ENCODE measurements around the gene TRAF3IP1. TPM values are rescaled to one million over a fixed set of nuclear protein-coding genes. Genes with fewer than 3 reads are reported as not detected.
"Not testable (repeated sequence)": the region's sequence is repeated elsewhere in the genome, so short reads cannot be mapped to it uniquely, and the experiment has no call there.

Gene TRAF3IP1
- total and polyA plus RNA-seq, 2 of the 13 experiments (the other 11 are each of a cell fraction or from before 2014, with no cell fraction given): 4.1 to 12.9 TPM

- H2AFZ ChIP-seq (ENCODE audit: low read length): no peak overlapping the region
- no peak overlapping the region for H3K4me2 ChIP-seq (ENCODE audit: low read depth, low read length)
- no peak for DNase-seq (ENCODE audit: low spot score)
- 97% methylated on average over 6 of the region's 6 CpGs for WGBS (ENCODE audit: low lambda C conversion rate)
- H3K4me3 ChIP-seq (replicated peaks in 1 of 3; ENCODE audit: insufficient read depth in 1 of 3, low read depth in 2 of 3, low read length in 3 of 3): no peak overlapping the region
- H3K27ac ChIP-seq (ENCODE audit: extremely low read length, insufficient read depth, low read length): no peak overlapping the region
- ChIA-PET CTCF (ENCODE audit: low intra/inter-chr PET ratio, low total read pairs) (no interaction called here), POLR2A (no interaction called here)
- H3K27me3 ChIP-seq (ENCODE audit: control insufficient read depth in 1 of 2, insufficient read depth in 2 of 2, low read length in 2 of 2): no peaks in the 10 kb centered on the region
- no peaks in the 10 kb centered on the region for H3K79me2 ChIP-seq (ENCODE audit: insufficient read depth, low read length)
- no peaks in the 10 kb centered on the region for H3K4me1 ChIP-seq (ENCODE audit: insufficient read depth, low read length)
- H3K9me3 ChIP-seq (ENCODE audit: low read length): no peaks in the 10 kb centered on the region
- no peak for FAIRE-seq
- TF ChIP-seq HOXA7 (CRISPR knock-in tag; IDR thresholded peaks at IDR 0.05) (no peak), JUNB (CRISPR knock-in tag; IDR thresholded peaks at IDR 0.05; ENCODE audit: borderline replicate concordance) (no peak), TBP (CRISPR knock-in tag; IDR thresholded peaks at IDR 0.05) (no peak), ZNF142 (CRISPR knock-in tag; IDR thresholded peaks at IDR 0.05) (no peak), LRRFIP1 (CRISPR knock-in tag; conservative IDR thresholded peaks at IDR 0.05) (no peak), ZNF281 (CRISPR knock-in tag; IDR thresholded peaks at IDR 0.05; ENCODE audit: borderline replicate concordance) (no peak), TEAD3 (CRISPR knock-in tag; optimal IDR thresholded peaks at IDR 0.05; ENCODE audit: borderline replicate concordance) (no peak)
- in situ Hi-C loops (cut with HindIII; ENCODE audit: extremely low pct_ligation_motif_present, low pct_unique_long_range_greater_than_20kb) (no loop called here), intact Hi-C loops (cut with micrococcal nuclease; ENCODE audit: unreplicated experiment) (no loop called here)
- peaks cover 12 to 35% of the 10 kb centered on the region in 2 experiments for H3K36me3 ChIP-seq (replicated peaks in 1 of 2; ENCODE audit: control insufficient read depth in 1 of 2, insufficient read depth in 2 of 2, low read length in 2 of 2)
- H4K20me1 ChIP-seq (ENCODE audit: insufficient read depth, low read length): no peaks in the 10 kb centered on the region
- no peak overlapping the region for H3K9ac ChIP-seq (ENCODE audit: insufficient read depth, low read depth, low read length)
- no TSS peak for BruUV-seq (replicated peaks)
- no peak for ATAC-seq
These were observed 14.6 kb downstream of the TRAF3IP1 start for GRCh38 chr2:238334885-238335284.

GRCh38 chr2:238335591-238335990, 15.3 kb downstream of the TRAF3IP1 start:
- 95% methylated on average over 8 of the region's 8 CpGs for WGBS (ENCODE audit: low lambda C conversion rate)
- POLR2A ChIA-PET: interaction anchor here (1.1 kb wide), 1 partner anchor 41 kb away, joined by 3 read pairs; no protein-coding TSS in a partner anchor
- H3K4me1 ChIP-seq (ENCODE audit: insufficient read depth, low read length); BruUV-seq (replicated peaks); H3K9me3 ChIP-seq (ENCODE audit: low read length); H4K20me1 ChIP-seq (ENCODE audit: insufficient read depth, low read length); H3K79me2 ChIP-seq (ENCODE audit: insufficient read depth, low read length); H3K27me3 ChIP-seq (ENCODE audit: control insufficient read depth in 1 of 2, insufficient read depth in 2 of 2, low read length in 2 of 2); H3K4me2 ChIP-seq (ENCODE audit: low read depth, low read length); ATAC-seq; H3K4me3 ChIP-seq (replicated peaks in 1 of 3; ENCODE audit: insufficient read depth in 1 of 3, low read depth in 2 of 3, low read length in 3 of 3); DNase-seq (ENCODE audit: low spot score); intact Hi-C loops (cut with micrococcal nuclease; ENCODE audit: unreplicated experiment); in situ Hi-C loops (cut with HindIII; ENCODE audit: extremely low pct_ligation_motif_present, low pct_unique_long_range_greater_than_20kb); H3K27ac ChIP-seq (ENCODE audit: extremely low read length, insufficient read depth, low read length); H3K9ac ChIP-seq (ENCODE audit: insufficient read depth, low read depth, low read length); CTCF ChIA-PET (ENCODE audit: low intra/inter-chr PET ratio, low total read pairs); FAIRE-seq; H2AFZ ChIP-seq (ENCODE audit: low read length): not testable (repeated sequence)
- peaks cover 11 to 29% of the 10 kb centered on the region in 2 experiments for H3K36me3 ChIP-seq (replicated peaks in 1 of 2; ENCODE audit: control insufficient read depth in 1 of 2, insufficient read depth in 2 of 2, low read length in 2 of 2)
